ENCODE data around the gene GBA3. TPM values are rescaled to one million over a fixed set of nuclear protein-coding genes. Genes with fewer than 3 reads are reported as not detected.

Gene GBA3
- polyA plus RNA-seq, 1 donor from 2014 or later, result not detected

DNA sequence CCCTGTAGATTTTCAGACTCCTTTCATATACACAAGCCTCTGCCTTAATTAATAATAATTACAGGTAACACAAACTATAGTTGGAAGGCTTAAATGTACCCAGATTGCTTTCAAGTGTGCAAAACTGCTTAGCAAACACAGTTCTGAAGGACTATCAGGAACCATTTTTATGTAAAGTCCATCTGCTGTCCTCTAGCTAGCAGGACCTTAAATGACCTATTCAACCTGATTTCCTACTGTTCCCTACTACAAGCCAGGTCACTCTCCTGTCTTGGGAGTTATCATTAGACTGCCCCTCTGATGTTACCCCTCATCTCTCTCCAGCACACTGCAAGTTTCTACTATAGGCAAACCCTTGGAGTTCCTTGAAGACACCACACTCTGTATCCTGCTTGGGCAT lies 157.3 kb downstream of the GBA3 start:
- no peak for TF ChIP-seq EP300 (conservative IDR thresholded peaks at IDR 0.05; ENCODE audit: poor library complexity, severe bottlenecking)

DNA sequence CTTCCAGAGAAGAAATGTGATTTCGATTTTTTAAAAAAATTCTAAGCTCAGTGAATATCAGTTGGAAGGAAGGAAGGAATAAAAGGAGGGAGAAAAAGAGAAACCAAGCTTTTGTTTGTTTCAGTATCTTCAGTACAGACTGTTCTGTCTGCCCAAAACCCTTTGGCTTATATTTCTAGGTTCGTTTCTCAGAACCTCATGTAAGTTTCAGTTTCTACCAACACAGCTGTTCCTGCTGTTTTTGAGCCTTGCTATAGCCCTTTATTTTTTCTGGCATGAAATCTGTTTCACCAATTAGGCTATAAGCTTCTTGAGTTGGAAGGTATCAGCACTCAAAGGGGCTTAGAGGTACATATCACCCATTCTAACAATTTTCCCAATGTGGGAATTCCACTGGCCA lies 157.9 kb downstream of the GBA3 start:
- Histone ChIP-seq H3K36me3 (ENCODE audit: insufficient read depth, low read length) (no peaks in the 10 kb centered on the region), H3K4me2 (ENCODE audit: low read length) (no peak overlapping the region), H3K27ac (ENCODE audit: low read length) (no peak overlapping the region), H3K27me3 (ENCODE audit: insufficient read depth, low read depth, low read length) (no peaks in the 10 kb centered on the region), H4K20me1 (ENCODE audit: insufficient read depth) (no peaks in the 10 kb centered on the region), H3K9ac (ENCODE audit: low read length) (no peak overlapping the region), H3K9me3 (ENCODE audit: low read length) (no peaks in the 10 kb centered on the region), H3F3A (ENCODE audit: insufficient read depth, low read length, poor library complexity, severe bottlenecking) (no peaks in the 10 kb centered on the region), H2AFZ (ENCODE audit: low read depth, low read length) (no peak overlapping the region), H3K4me3 (ENCODE audit: low read length) (no peak overlapping the region), H3K79me2 (replicated peaks; ENCODE audit: insufficient read depth, low read length) (no peaks in the 10 kb centered on the region), H3K9me2 (ENCODE audit: insufficient read depth, low read length) (no peaks in the 10 kb centered on the region)
- no peak for TF ChIP-seq SMC3 (conservative IDR thresholded peaks at IDR 0.05; ENCODE audit: poor library complexity)
- TF ChIP-seq TAF1 (IDR thresholded peaks at IDR 0.05; ENCODE audit: low read depth), result no peak
- TF ChIP-seq POLR2AphosphoS5 (IDR thresholded peaks at IDR 0.05), result no peak
- TF ChIP-seq, protein P1, sequence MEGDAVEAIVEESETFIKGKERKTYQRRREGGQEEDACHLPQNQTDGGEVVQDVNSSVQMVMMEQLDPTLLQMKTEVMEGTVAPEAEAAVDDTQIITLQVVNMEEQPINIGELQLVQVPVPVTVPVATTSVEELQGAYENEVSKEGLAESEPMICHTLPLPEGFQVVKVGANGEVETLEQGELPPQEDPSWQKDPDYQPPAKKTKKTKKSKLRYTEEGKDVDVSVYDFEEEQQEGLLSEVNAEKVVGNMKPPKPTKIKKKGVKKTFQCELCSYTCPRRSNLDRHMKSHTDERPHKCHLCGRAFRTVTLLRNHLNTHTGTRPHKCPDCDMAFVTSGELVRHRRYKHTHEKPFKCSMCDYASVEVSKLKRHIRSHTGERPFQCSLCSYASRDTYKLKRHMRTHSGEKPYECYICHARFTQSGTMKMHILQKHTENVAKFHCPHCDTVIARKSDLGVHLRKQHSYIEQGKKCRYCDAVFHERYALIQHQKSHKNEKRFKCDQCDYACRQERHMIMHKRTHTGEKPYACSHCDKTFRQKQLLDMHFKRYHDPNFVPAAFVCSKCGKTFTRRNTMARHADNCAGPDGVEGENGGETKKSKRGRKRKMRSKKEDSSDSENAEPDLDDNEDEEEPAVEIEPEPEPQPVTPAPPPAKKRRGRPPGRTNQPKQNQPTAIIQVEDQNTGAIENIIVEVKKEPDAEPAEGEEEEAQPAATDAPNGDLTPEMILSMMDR (IDR thresholded peaks at IDR 0.05; ENCODE audit: poor library complexity, severe bottlenecking), result no peak
- TF ChIP-seq, protein P2, sequence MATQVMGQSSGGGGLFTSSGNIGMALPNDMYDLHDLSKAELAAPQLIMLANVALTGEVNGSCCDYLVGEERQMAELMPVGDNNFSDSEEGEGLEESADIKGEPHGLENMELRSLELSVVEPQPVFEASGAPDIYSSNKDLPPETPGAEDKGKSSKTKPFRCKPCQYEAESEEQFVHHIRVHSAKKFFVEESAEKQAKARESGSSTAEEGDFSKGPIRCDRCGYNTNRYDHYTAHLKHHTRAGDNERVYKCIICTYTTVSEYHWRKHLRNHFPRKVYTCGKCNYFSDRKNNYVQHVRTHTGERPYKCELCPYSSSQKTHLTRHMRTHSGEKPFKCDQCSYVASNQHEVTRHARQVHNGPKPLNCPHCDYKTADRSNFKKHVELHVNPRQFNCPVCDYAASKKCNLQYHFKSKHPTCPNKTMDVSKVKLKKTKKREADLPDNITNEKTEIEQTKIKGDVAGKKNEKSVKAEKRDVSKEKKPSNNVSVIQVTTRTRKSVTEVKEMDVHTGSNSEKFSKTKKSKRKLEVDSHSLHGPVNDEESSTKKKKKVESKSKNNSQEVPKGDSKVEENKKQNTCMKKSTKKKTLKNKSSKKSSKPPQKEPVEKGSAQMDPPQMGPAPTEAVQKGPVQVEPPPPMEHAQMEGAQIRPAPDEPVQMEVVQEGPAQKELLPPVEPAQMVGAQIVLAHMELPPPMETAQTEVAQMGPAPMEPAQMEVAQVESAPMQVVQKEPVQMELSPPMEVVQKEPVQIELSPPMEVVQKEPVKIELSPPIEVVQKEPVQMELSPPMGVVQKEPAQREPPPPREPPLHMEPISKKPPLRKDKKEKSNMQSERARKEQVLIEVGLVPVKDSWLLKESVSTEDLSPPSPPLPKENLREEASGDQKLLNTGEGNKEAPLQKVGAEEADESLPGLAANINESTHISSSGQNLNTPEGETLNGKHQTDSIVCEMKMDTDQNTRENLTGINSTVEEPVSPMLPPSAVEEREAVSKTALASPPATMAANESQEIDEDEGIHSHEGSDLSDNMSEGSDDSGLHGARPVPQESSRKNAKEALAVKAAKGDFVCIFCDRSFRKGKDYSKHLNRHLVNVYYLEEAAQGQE (IDR thresholded peaks at IDR 0.05; ENCODE audit: borderline replicate concordance), result no peak

More for the DNA sequence above, 157.3 kb downstream of the GBA3 start:
- Histone ChIP-seq H3K9me2 (ENCODE audit: insufficient read depth, low read length) (no peaks in the 10 kb centered on the region), H3K4me3 (ENCODE audit: low read length) (no peak overlapping the region), H3K27ac (ENCODE audit: low read length) (no peak overlapping the region), H2AFZ (ENCODE audit: low read depth, low read length) (no peak overlapping the region), H3K36me3 (ENCODE audit: insufficient read depth, low read length) (no peaks in the 10 kb centered on the region), H3K4me2 (ENCODE audit: low read length) (no peak overlapping the region), H4K20me1 (ENCODE audit: insufficient read depth) (no peaks in the 10 kb centered on the region), H3K27me3 (ENCODE audit: insufficient read depth, low read depth, low read length) (no peaks in the 10 kb centered on the region), H3F3A (ENCODE audit: insufficient read depth, low read length, poor library complexity, severe bottlenecking) (no peaks in the 10 kb centered on the region), H3K79me2 (replicated peaks; ENCODE audit: insufficient read depth, low read length) (no peaks in the 10 kb centered on the region), H3K9me3 (ENCODE audit: low read length) (no peaks in the 10 kb centered on the region), H3K9ac (ENCODE audit: low read length) (no peak overlapping the region)

DNA sequence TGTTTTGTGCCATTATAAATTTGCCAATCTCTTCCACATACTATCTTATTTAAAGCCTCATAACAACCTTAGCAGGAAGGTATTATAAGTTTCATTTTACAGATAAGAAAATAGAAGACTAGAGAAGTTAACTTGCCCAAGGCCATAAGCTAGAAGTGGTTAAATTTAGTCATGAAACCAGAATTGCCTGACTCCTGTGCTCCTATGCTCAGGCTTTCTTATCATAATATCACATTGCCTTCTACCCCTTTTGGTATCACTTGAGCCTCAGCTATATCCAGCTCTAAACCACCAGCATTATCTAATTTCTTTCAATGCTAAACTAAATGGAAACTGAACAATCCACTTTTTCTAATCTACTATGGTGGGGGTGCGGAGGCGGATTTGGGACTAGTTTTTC lies 164.7 kb downstream of the GBA3 start:
- Histone ChIP-seq H3F3A (ENCODE audit: insufficient read depth, low read length, poor library complexity, severe bottlenecking) (no peaks in the 10 kb centered on the region), H3K79me2 (replicated peaks; ENCODE audit: insufficient read depth, low read length) (no peaks in the 10 kb centered on the region), H3K27me3 (ENCODE audit: insufficient read depth, low read depth, low read length) (no peaks in the 10 kb centered on the region), H3K9me3 (ENCODE audit: low read length) (no peaks in the 10 kb centered on the region), H3K36me3 (ENCODE audit: insufficient read depth, low read length) (no peaks in the 10 kb centered on the region), H3K9me2 (ENCODE audit: insufficient read depth, low read length) (no peaks in the 10 kb centered on the region), H3K4me3 (ENCODE audit: low read length) (no peak overlapping the region), H2AFZ (ENCODE audit: low read depth, low read length) (no peak overlapping the region), H4K20me1 (ENCODE audit: insufficient read depth) (no peaks in the 10 kb centered on the region), H3K4me2 (ENCODE audit: low read length) (no peak overlapping the region), H3K9ac (ENCODE audit: low read length) (no peak overlapping the region), H3K27ac (ENCODE audit: low read length) (no peak overlapping the region)
- TF ChIP-seq EZH2 (IDR thresholded peaks at IDR 0.05; ENCODE audit: borderline replicate concordance, insufficient read depth, low read length, poor library complexity, severe bottlenecking) (no peak), POLR2AphosphoS5 (IDR thresholded peaks at IDR 0.05) (no peak), MXI1 (conservative IDR thresholded peaks at IDR 0.05; ENCODE audit: poor library complexity, severe bottlenecking) (no peak), TAF1 (IDR thresholded peaks at IDR 0.05; ENCODE audit: low read depth) (no peak), SMC3 (conservative IDR thresholded peaks at IDR 0.05; ENCODE audit: poor library complexity) (no peak), RAD21 (conservative IDR thresholded peaks at IDR 0.05) (no peak), EP300 (conservative IDR thresholded peaks at IDR 0.05; ENCODE audit: poor library complexity, severe bottlenecking) (no peak)
- TF ChIP-seq, protein P1 (IDR thresholded peaks at IDR 0.05; ENCODE audit: poor library complexity, severe bottlenecking), result no peak
- TF ChIP-seq, protein P2 (IDR thresholded peaks at IDR 0.05; ENCODE audit: borderline replicate concordance), result no peak
